Measurements from ENCODE around the gene F2.
"Not testable (repeated sequence)": the region's sequence is repeated elsewhere in the genome, so short reads cannot be mapped to it uniquely, and the experiment has no call there.

The F2 gene

GRCh38 chr11:46719048-46719542 lies at the start of gene F2:
F2 (plus strand) TSS chr11:46719213; CDS start chr11:46719236, 23 bp downstream.
- DNase-seq: no peak

DNA sequence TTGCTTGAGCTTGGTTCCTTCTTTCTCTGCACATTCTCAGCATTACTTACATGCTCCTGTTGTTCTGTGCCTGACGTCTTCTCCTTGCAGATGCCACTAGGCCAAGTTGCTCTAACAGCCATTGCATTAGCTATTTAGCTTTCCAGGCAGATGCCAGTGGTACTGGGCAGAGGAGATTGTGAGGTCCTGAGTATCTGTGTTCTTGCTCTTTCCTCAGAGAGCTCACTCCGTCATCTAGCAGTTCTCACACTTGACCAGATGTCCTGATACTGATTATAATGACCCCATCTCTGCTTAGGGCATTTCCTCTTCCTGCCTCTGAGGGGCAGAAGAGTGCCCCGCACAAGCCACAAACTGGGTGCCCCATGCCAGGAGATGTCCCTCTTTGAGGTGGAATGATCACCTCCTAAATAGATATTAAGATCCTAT lies 49.3 kb upstream of the F2 start:
- no peak for DNase-seq

GRCh38 chr11:46670521-46670920 lies 48.5 kb upstream of the F2 start:
- not testable (repeated sequence) for DNase-seq

DNA sequence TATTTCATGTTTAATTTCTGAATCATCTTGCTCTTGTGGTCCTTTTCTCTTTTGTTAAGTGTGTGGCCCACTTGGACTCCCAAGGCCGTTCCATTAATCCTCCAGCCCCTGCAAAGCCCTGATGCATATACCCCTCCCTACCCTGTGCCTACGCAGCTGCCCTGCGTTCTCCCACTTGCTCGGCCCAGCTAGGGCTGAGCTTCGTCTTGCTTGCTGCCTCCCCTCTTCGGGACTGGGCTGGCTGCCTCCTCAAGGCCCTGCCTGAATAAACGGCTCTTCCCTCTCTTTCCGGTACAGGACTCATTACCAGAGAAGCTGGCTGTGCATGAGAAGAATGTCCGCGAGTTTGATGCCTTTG lies 47.1 kb upstream of the F2 start:
- no peak for DNase-seq

DNA sequence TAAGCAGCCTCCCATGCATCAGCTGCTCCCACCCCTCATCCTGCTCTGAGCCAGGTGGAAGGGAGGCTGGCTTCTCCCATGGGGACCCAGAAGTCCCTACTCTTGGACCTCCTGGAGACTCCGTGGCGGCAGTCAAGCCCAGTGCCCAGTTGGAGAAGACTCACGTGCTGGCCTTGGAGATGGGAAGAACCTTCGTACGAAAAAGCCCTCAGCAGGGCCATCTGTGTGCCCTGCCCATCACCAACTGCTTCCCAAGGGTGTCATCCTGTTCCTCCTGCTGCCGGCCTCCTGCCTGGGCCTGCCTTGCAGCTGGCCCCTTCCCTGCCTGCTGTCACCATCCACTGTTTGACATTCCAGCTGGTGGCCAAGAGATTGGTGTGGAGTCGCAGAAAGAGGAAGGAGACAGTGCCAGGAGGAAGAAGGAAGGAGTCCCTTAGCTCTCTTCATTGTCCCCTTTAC lies 46.6 kb upstream of the F2 start:
- DNase-seq: no peak

- no peak for DNase-seq
These were observed 45.1 kb upstream of the F2 start for GRCh38 chr11:46673713-46674462.

DNA sequence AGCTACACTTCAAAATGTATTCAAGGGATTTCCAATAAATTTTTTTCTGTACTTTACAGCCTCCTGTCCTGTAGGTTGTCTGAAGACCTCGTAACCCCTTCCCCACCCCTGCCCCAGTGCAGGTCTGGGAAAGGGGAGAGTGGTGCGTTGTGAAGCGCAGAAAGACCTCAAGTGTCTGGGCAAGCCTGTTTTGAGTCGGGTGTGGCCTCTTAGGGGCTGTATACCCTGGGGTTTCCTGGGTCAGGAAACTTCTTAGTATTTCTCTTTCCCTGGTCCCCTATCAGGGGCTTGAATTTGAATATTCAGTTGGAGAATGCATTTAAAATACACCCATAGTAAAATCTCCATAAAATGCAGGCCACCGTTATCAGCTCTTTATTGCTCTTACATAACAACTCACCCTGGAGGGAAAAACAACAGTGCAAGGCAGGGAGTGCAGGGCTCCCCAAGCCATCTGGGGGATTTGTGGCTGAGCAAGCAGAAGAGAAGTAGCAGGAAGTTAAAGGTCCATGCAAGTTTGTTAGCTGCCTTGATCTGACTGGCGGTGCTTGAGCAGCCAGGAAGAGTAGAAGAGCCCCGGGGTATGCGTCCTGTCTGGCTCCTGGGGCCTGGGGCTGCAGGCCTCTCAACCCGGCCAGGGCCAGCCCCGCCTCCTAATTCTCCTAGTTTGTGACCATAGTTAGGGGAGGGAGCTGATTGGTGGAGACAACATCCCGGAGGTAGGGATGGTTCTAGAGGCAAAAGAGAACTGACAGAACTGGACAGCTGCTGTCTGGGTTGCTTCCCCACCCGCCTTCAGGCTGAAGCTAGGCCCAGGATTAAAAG lies 44.3 kb upstream of the F2 start:
- DNase-seq: no peak

DNA sequence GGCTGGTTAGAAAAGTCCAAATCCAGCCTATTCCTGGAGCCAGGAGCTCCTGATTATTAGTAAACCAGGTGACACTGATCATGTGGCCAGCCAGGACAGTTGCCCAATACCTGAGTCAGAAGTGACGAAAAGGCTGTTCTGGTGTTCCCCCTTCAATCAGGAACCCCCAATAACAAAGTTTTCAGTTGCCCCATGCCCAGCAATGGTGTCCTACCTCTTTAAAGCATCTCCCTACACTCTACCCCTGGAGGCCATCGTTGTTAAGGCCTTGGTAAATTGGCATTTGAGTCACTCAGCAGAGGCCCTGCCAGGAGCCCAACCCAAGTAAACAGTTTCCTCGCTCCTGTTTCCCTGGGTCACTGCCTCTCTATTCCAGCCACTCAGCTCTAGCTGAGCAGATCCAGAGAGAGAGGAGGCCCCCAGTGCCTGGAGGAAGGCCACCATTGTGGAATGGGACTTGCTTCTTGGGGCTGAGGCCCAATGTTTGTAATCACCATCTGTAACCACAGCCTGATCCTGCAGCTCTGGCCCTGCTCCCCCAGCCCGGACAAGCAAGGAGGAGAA lies 43.6 kb upstream of the F2 start:
- DNase-seq: peak in 8 of 14 donors; percentile 43 to 74 (median 48)

- no peak for DNase-seq
These were observed 43.1 kb upstream of the F2 start for GRCh38 chr11:46675949-46676348.

DNA sequence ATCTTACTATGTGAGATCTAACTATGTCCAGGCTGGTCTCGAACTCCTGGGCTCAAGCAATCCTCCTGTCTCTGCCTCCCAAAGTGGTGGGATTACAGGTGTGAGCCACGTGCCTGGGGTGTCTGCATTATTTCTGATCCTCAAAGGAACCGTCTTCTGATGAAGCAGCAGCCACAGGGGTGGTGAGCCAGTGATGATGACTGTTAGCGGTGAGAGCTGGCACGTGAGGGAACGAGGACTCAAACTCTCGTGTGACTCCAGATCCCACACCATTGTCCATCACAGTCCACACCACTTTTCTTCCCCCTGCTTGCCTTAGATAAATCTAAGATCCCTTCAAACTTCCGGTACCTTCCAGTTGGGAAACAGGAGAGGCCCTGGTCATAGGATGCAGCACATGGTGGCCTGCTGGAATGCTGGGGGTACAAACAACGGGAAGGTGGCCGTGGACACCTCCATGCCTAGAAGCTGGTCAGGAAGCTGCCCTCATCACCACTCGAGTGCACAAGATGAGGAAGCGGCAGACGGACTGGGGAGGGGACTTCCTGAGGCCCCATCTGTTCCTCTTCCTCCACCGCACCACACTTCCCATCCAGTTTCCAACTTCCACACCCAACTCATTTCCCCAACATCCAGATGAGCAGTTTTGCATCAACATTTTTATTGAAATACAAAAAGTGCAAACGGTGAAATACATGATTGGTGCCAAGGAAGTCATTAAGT lies 42.4 kb upstream of the F2 start:
- peak in 1 of 14 donors; percentile 24 for DNase-seq

DNA sequence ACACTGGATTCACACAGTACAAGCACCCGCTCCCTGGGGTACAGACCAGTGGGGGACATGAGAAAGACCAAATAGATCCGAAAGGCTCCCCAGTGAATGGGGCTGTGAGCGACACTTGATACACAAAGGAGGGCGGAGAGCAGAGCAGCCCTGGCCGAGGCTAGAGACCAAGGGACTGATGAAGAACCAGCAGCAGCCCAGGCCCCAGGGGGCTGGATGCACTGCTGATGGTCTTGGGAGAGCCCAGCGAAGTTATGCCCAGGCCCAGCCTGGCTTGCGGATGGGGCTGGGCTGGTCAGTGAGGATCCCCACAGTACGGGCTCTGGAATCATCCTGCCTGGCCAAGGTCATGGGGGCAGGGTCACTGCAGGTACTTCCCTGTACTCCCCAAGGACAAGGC lies 41.8 kb upstream of the F2 start:
- no peak for DNase-seq

GRCh38 chr11:46677991-46678740 lies 40.8 kb upstream of the F2 start:
- no peak for DNase-seq

GRCh38 chr11:46678741-46679130 lies 40.3 kb upstream of the F2 start:
- DNase-seq: no peak

- no peak for DNase-seq
These were observed 39.5 kb upstream of the F2 start for GRCh38 chr11:46679241-46680163.

- DNase-seq: no peak
These were observed 38.8 kb upstream of the F2 start for GRCh38 chr11:46680164-46680760.

GRCh38 chr11:46680815-46681214 lies 38.2 kb upstream of the F2 start:
- no peak for DNase-seq

DNA sequence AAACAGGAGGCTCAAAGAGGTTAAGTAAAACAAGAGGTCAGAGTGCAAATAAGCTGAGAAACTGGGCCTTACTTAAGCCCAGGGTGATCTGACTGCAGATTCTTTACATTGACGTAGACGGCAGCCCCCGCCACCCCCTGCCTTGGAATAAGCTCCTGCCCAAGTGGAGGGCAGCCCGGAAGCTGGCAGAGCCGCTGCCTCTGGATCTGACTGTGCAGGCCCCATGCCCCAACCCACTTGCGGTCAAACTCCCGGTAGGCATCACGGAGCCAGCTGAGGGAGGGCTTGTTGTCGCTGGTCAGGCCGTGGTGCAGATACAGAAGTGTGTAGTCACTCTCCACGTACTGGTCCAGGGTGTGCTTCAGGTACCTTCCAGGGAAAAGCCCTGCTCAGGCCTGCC lies 37.2 kb upstream of the F2 start:
- no peak for DNase-seq

DNA sequence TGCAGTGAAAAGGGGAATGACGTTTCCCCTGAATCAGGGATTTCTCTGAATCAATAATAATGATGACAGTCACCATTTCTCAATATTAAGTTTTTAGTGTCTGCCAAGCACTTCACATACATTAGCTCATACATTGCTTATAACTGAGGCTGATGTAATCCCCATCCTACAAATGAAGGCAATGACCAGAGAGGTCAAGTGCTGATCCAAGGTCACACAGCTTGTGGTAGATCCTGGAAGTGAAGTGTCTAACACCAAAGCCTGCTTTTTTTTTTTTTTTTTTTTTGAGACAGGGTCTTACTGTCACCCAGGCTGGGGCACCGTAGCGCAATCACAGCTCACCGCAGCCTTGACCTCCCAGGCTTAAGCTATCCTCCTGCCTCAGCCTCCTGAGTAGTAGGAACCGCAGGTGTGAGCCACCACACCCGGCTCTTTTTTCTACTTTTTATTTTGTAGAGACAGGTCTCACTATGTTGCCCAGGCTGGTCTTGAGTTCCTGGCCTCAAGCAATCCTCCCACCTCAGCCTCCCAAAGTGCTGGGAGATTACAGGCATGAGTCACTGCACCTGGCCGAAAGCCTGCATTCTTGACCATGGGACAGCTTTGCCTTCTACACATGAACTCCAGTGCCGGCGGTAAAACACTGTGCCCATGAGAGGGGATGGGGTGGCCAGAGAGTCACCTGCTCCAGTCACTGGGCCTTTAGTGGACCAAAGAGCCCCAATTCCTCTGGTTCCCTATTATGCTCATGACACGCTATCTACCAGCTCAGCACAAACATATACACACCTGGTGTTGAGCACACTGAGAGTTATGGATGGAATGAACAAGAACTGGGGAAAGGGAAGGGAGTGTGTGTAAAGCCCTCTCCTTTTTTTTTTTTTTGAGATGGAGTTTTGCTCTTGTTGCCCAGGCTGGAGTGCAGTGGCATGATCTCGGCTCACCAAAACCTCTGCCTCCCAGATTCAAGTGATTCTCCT lies 36.0 kb upstream of the F2 start:
- no peak for DNase-seq

GRCh38 chr11:46684367-46684766 lies 34.6 kb upstream of the F2 start:
- peak in 1 of 14 donors; percentile 77 for DNase-seq
